Hypothalamus (tissue), 51 donors: ENCODE measurements around the gene RPL12.

Experiments used
- DNase-seq, 51 donors: peaks; one replicate each; lab custom pipeline; 2025; lab: John Stamatoyannopoulos, UW

RPL12 gene

DNA sequence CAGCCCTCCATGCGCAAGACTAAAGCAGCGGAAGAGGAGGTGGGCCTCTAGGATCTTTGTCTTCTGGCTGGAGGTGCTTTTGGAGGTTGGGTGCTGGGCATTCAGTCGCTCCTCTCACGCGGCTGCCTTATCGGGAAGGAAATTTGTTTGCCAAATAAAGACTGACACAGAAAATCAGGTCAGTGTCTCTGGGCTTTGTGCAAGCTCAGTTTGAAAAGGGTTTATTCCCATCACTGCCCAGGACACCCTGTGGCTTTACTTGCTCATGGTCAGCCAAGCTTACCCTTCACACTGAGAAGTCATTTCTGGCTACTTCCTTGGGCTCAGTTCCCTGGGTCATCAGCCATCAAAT lies 43.7 kb downstream of the RPL12 start:
- DNase-seq = no peak

DNA sequence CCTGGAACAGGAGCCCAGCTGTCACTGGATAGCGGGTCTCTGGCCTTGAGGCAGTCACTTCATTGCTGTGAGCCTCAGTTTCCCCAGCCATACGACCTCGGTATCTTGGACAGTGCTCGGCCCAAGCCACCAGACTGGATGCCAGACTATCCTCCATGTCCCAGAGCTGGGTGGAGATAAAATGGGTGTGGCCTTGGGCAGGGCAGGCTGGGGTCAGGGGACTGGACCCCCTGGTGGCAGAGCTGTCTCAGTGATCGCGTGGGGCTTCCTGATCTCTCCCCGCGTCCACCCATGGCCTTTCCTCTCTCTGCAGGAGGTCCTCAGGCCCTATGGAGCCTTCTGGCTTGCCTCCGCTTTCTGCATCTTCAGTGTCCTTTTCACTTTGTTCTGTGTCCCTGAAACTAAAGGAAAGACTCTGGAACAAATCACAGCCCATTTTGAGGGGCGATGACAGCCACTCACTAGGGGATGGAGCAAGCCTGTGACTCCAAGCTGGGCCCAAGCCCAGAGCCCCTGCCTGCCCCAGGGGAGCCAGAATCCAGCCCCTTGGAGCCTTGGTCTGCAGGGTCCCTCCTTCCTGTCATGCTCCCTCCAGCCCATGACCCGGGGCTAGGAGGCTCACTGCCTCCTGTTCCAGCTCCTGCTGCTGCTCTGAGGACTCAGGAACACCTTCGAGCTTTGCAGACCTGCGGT lies 44.3 kb downstream of the RPL12 start:
- no peak for DNase-seq

DNA sequence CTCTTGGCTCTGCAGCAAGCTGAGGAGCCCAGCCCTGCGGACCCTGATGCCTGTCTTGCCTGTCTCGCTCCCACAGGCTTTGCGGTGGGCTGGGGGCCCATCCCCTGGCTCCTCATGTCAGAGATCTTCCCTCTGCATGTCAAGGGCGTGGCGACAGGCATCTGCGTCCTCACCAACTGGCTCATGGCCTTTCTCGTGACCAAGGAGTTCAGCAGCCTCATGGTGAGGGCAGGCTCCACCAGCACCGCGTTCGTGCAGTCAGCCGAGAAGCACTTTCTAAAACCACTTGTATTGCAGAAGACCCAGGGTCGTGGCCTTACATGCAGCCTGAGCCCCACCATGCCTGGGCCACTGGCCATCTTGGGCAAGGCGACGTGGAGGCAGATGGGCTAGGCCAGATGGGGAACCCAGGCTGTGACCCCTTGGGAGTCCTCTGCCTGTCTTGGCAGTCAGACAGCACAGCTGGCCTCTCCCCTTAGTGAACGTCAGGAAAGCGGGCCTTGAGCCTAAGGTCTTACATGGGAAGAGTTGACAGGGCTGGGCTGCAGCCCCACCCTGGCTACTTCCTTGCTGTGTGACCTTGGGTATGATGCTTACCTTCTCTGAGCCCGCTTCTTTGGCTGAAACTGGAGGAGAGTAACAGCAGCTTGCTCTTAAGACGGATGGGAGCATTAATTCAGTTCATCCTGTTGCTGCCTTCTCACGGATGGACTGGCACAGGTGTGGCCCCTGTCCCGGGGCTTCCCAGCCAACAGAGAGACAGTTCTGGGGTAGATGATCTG lies 45.7 kb downstream of the RPL12 start:
- no peak for DNase-seq

DNA sequence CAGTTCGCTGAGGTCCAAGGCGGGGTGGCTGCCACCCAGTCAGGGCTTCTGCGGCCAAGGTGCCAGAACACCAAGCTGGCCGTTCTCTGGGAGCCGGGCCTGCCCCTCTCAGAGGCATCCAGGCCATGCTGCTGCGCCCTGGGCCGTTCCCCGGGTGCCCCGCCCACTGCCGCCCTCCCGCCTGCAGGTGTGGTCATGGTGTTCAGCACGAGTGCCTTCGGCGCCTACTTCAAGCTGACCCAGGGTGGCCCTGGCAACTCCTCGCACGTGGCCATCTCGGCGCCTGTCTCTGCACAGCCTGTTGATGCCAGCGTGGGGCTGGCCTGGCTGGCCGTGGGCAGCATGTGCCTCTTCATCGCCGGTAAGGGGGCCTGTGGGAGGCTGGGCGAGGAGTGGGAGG lies 46.6 kb downstream of the RPL12 start:
- no peak for DNase-seq

GRCh38 chr9:127403507-127404192 lies 47.6 kb downstream of the RPL12 start:
- DNase-seq = no peak

- DNase-seq = peak in 13 of 51 donors; percentile 8 to 66 (median 21)
These were observed 48.7 kb downstream of the RPL12 start for GRCh38 chr9:127402401-127403090.

DNA sequence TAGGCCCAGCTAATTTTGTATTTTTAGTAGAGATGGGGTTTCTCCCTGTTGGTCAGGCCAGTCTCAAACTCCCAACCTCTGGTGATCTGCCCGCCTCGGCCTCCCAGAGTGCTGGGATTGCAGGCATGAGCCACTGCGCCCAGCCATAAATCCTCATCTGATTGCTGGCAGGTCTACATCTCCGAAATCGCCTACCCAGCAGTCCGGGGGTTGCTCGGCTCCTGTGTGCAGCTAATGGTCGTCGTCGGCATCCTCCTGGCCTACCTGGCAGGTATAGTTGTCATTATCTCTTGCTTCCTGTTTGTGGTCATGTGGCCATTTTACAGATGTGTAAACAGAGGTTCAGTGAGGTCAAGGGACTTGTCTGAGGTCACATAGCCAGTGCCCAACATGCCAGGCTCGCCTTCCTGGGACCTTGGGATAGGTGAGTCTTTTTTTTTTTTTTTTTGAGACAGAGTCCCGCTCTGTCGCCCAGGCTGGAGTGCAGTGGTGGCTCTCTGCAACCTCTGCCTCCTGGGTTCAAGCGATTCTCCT lies 51.4 kb downstream of the RPL12 start:
- DNase-seq = no peak

DNA sequence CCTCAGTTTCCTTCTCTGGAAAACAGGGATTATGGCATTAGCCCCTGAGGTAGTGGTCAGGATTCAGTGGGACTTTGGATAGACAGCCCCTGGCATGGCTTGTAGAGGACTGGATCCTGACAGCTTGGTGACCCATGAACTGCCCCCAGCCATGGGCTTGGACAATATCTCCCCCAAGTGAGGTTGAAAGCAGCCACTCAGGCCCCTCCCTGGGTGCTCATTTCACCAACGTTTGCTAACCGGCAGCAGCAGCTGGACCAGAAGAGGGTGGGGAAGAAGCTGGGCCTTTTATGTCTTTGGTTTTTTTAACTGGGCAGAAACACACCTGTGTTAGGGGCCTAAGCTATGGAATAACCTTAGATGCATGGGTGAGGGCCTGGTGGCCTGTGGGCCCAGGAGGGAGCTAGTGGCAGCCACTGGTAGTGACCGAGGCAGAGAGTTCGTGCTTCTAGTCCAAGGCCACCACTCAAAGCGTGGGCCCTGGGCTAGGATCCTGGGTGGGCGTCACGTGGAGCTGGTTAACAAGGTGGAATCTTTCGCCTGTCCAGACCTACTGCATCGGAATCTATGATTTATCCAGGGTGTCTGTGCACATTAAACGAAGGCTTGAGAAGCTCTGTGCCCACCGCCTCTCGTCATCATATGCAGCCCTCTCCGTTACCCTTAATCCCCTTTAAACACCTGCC lies 52.3 kb downstream of the RPL12 start:
- no peak for DNase-seq

- no peak for DNase-seq
These were observed 52.9 kb downstream of the RPL12 start for GRCh38 chr9:127398275-127398647.
